K562 (cell line): ENCODE measurements around the gene AGAP3. TPM values are rescaled to one million over a fixed set of nuclear protein-coding genes. Genes with fewer than 3 reads are reported as not detected.

ENCODE experiments used
- ARHGAP35 ChIP-seq: fragments of 450-650 bp; IDR thresholded peaks from 2 replicates; pipeline ENCODE4 v1.6.1; 2018; ENCODE audit not compliant: partially characterized antibody
- BRF1 ChIP-seq: IDR thresholded peaks from 3 replicates; pipeline ENCODE4 v1.6.1; 2011; ENCODE audit warnings: borderline replicate concordance, mild to moderate bottlenecking; ENCODE audit not compliant: insufficient read length; ENCODE audit errors: extremely low read depth
- GABPB2 ChIP-seq: fragments of 250-450 bp; sonication (Bioruptor Pico); conservative IDR thresholded peaks from 2 replicates; pipeline ENCODE4 v1.5.1; 2021; ENCODE audit warnings: mild to moderate bottlenecking
- HNRNPUL1 ChIP-seq: fragments of 200-400 bp; formaldehyde crosslinking; IDR thresholded peaks from 2 replicates; pipeline ENCODE4 v1.6.1; 2017; ENCODE audit warnings: low read length
- HSF4 ChIP-seq: fragments of 250-450 bp; sonication (Bioruptor Pico); IDR thresholded peaks from 2 replicates; pipeline ENCODE4 v2.1.2; 2022; ENCODE audit warnings: mild to moderate bottlenecking, moderate library complexity, borderline replicate concordance
- KHSRP ChIP-seq: fragments of 450-650 bp; IDR thresholded peaks from 2 replicates; pipeline ENCODE4 v1.6.1; 2017
- MAFG ChIP-seq: fragments of 450-650 bp; conservative IDR thresholded peaks from 2 replicates; pipeline ENCODE4 v1.6.1; 2016; ENCODE audit warnings: missing genetic modification characterization, missing compliant biosample characterization
- NCOA4 ChIP-seq: fragments of 450-650 bp; IDR thresholded peaks from 2 replicates; pipeline ENCODE4 v1.6.1; 2018; ENCODE audit warnings: mild to moderate bottlenecking; ENCODE audit not compliant: partially characterized antibody
- NCOR1 ChIP-seq: fragments of 450-650 bp; IDR thresholded peaks from 2 replicates; pipeline ENCODE4 v1.6.1; 2016; ENCODE audit warnings: mild to moderate bottlenecking, moderate library complexity
- NFXL1 ChIP-seq: fragments of 450-650 bp; formaldehyde crosslinking; IDR thresholded peaks from 2 replicates; pipeline ENCODE4 v1.4.0; 2021; ENCODE audit warnings: mild to moderate bottlenecking
- SP1 ChIP-seq: sonication (generic); formaldehyde crosslinking; IDR thresholded peaks from 2 replicates; pipeline ENCODE4 v1.8.1; 2022; ENCODE audit warnings: mild to moderate bottlenecking, missing genetic modification reagents
- STAT5A ChIP-seq: IDR thresholded peaks from 2 replicates; pipeline ENCODE4 v1.6.1; 2012; ENCODE audit warnings: low read length, inconsistent platforms, borderline replicate concordance
- TOE1 ChIP-seq, 2 experiments: fragments of 450-650 bp in 1 of 2; sonication (generic) in 1 of 2; formaldehyde crosslinking in 1 of 2; IDR thresholded peaks; 2 replicates each; pipeline versions ENCODE4 v1.7.1 to v1.8.0; 2016 to 2022; ENCODE audit warnings: borderline replicate concordance in 2 of 2, mild to moderate bottlenecking in 2 of 2, antibody characterized with exemption in 1 of 2, inconsistent platforms in 1 of 2, low read depth in 1 of 2, missing genetic modification reagents in 1 of 2, moderate library complexity in 1 of 2
- ZBTB7A ChIP-seq: IDR thresholded peaks from 2 replicates; pipeline ENCODE4 v1.6.1; 2011; ENCODE audit warnings: low read depth, mild to moderate bottlenecking, low read length, moderate library complexity, borderline replicate concordance; ENCODE audit not compliant: control insufficient read depth
- ZFX ChIP-seq: sonication (generic); formaldehyde crosslinking; IDR thresholded peaks from 2 replicates; pipeline ENCODE4 v1.8.0; 2022; ENCODE audit warnings: mild to moderate bottlenecking, missing genetic modification reagents, moderate library complexity
- ZNF274 ChIP-seq: IDR thresholded peaks from 2 replicates; pipeline ENCODE4 v1.6.1; 2011; ENCODE audit warnings: low read depth, mild to moderate bottlenecking, low read length, moderate library complexity, borderline replicate concordance
- ZNF717 ChIP-seq: fragments of 250-450 bp; sonication (Bioruptor Pico); IDR thresholded peaks from 2 replicates; pipeline ENCODE4 v1.5.0; 2021
- polyA plus RNA-seq, 8 experiments: library from polyadenylated mRNA; depleted of rRNA in 4 of 8; stranded (reverse) in 5 of 8; unstranded in 3 of 8; fragments of >200 nt; fragmentation: Nextera tagmentation in 2 of 8; fragmentation: Illumina TruSeq in 1 of 8; extraction: Ambion mirVana in 2 of 8; extraction: Trizol in 1 of 8; gene quantifications; 2 replicates each; pipeline versions ENCODE4 v1.2.1 to v1.2.3, GENCODE V29; 2011 to 2014; ENCODE audit warnings: inconsistent platforms in 1 of 8, missing spikeins in 1 of 8
- total RNA-seq, 7 experiments: library from RNA; depleted of rRNA in 6 of 7; stranded (reverse); fragments of >200 nt in 6 of 7; fragmentation: Illumina TruSeq in 2 of 7; extraction: Trizol in 2 of 7; gene quantifications; 2 replicates each; pipeline versions ENCODE4 v1.2.1 to v1.2.3, GENCODE V29; 2011 to 2021; ENCODE audit warnings: low replicate concordance in 1 of 7
- TF ChIP-seq, protein P1 (sequence below): fragments of 450-650 bp; IDR thresholded peaks from 2 replicates; pipeline ENCODE4 v1.6.1; 2017; ENCODE audit warnings: antibody characterized with exemption
- TF ChIP-seq, protein P2 (sequence below), 2 experiments: fragments of 450-650 bp in 1 of 2; sonication (generic) in 1 of 2; formaldehyde crosslinking; conservative IDR thresholded peaks; 2 replicates each; pipeline versions ENCODE4 v1.4.0 to v1.8.1; 2020 to 2022; ENCODE audit warnings: mild to moderate bottlenecking in 1 of 2, missing genetic modification reagents in 1 of 2
- TF ChIP-seq, protein P3 (sequence below): sonication (generic); formaldehyde crosslinking; IDR thresholded peaks from 2 replicates; pipeline ENCODE4 v1.4.0; 2020; ENCODE audit warnings: mild to moderate bottlenecking, missing genetic modification reagents
- TF ChIP-seq, protein P4 (sequence below): fragments of 250-450 bp; sonication (Bioruptor Pico); IDR thresholded peaks from 2 replicates; pipeline ENCODE4 v1.8.0; 2022; ENCODE audit warnings: inconsistent platforms

AGAP3 gene
- total and polyA plus RNA-seq, 9 of the 15 experiments (the other 6 are each of a cell fraction or from before 2014, with no cell fraction given) = 3.4 to 208 (median 62.2) TPM

DNA sequence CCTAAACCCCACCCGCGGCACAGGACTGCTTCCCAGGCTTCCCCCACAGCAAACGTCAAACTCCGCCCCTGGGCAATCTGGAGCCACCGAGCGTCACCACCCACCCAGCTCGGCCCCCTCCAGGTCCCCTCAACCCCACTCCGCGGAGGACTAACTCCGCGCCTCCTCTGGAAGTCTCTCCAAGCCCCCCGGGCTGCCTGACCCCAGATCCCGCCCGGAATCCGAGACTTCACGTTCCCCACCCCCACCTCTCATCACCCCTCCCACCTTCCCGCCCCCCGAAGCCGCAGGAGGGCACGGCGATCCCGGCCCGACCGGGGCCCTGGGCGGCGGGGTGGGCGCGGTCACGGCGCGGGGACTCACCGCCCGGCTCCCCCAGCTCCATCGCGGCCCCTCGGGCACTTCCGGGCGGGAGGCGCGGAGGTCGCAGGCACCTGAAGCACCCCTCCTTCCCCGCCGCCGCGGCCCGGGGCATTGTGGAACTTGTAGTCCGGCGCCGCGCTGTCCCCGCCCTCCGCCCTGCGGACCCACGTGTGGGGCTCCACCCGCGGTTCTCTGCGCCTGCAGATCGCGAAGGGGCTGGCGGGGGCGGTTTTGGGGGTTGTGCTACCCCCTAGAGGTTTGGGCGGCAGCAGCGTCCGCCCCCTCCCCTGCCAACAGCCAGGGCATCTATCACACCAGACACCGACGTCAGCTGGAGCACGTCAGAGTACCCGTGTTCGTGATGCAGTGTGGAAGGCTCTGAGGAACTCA, 3.0 kb upstream of the AGAP3 start, which contains the start of gene TMUB1 (continued):
- TF ChIP-seq NCOA4 (no peak), MAFG (tag) (no peak), SP1 (CRISPR knock-in tag) (peak; percentile 59), NFXL1 (CRISPR knock-in tag) (no peak), ZBTB7A (peak; percentile 88), ZNF717 (CRISPR knock-in tag) (no peak), ZNF274 (no peak), STAT5A (no peak; the same call in 1 of the 2 replicates), HNRNPUL1 (no peak), BRF1 (no peak), GABPB2 (no peak), HSF4 (CRISPR knock-in tag) (no peak), ARHGAP35 (no peak), TOE1 (IDR thresholded peaks at IDR 0.05; ENCODE audit: borderline replicate concordance) (no peak), TOE1 (CRISPR knock-in tag; IDR thresholded peaks at IDR 0.05; ENCODE audit: borderline replicate concordance, low read depth) (no peak), KHSRP (no peak), ZFX (CRISPR knock-in tag) (peak; percentile 41), NCOR1 (no peak)
- TF ChIP-seq, protein P1, sequence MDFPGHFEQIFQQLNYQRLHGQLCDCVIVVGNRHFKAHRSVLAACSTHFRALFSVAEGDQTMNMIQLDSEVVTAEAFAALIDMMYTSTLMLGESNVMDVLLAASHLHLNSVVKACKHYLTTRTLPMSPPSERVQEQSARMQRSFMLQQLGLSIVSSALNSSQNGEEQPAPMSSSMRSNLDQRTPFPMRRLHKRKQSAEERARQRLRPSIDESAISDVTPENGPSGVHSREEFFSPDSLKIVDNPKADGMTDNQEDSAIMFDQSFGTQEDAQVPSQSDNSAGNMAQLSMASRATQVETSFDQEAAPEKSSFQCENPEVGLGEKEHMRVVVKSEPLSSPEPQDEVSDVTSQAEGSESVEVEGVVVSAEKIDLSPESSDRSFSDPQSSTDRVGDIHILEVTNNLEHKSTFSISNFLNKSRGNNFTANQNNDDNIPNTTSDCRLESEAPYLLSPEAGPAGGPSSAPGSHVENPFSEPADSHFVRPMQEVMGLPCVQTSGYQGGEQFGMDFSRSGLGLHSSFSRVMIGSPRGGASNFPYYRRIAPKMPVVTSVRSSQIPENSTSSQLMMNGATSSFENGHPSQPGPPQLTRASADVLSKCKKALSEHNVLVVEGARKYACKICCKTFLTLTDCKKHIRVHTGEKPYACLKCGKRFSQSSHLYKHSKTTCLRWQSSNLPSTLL = no peak
- TF ChIP-seq, protein P2, sequence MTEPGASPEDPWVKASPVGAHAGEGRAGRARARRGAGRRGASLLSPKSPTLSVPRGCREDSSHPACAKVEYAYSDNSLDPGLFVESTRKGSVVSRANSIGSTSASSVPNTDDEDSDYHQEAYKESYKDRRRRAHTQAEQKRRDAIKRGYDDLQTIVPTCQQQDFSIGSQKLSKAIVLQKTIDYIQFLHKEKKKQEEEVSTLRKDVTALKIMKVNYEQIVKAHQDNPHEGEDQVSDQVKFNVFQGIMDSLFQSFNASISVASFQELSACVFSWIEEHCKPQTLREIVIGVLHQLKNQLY (CRISPR knock-in tag; conservative IDR thresholded peaks at IDR 0.05) = 0 out of 4 replicates have a peak, but pooled peaks of 1 of the 2 experiments have one; percentile 64
- TF ChIP-seq, protein P3, sequence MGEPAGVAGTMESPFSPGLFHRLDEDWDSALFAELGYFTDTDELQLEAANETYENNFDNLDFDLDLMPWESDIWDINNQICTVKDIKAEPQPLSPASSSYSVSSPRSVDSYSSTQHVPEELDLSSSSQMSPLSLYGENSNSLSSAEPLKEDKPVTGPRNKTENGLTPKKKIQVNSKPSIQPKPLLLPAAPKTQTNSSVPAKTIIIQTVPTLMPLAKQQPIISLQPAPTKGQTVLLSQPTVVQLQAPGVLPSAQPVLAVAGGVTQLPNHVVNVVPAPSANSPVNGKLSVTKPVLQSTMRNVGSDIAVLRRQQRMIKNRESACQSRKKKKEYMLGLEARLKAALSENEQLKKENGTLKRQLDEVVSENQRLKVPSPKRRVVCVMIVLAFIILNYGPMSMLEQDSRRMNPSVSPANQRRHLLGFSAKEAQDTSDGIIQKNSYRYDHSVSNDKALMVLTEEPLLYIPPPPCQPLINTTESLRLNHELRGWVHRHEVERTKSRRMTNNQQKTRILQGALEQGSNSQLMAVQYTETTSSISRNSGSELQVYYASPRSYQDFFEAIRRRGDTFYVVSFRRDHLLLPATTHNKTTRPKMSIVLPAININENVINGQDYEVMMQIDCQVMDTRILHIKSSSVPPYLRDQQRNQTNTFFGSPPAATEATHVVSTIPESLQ (CRISPR knock-in tag) = no peak
- TF ChIP-seq, protein P4, sequence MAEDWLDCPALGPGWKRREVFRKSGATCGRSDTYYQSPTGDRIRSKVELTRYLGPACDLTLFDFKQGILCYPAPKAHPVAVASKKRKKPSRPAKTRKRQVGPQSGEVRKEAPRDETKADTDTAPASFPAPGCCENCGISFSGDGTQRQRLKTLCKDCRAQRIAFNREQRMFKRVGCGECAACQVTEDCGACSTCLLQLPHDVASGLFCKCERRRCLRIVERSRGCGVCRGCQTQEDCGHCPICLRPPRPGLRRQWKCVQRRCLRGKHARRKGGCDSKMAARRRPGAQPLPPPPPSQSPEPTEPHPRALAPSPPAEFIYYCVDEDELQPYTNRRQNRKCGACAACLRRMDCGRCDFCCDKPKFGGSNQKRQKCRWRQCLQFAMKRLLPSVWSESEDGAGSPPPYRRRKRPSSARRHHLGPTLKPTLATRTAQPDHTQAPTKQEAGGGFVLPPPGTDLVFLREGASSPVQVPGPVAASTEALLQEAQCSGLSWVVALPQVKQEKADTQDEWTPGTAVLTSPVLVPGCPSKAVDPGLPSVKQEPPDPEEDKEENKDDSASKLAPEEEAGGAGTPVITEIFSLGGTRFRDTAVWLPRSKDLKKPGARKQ = no peak
